NCI-H2107 treated with DMSO at 0.1 percent for 48 hours (cell line): ENCODE data around the gene FAM9C.

Experiments used
- DNase-seq: peaks from one replicate; lab custom pipeline; 2025; ENCODE audit not compliant: unreplicated experiment; lab: John Stamatoyannopoulos, UW

Gene FAM9C

GRCh38 chrX:13008851-13009250, 35.6 kb downstream of the FAM9C start:
- no peak for DNase-seq

DNA sequence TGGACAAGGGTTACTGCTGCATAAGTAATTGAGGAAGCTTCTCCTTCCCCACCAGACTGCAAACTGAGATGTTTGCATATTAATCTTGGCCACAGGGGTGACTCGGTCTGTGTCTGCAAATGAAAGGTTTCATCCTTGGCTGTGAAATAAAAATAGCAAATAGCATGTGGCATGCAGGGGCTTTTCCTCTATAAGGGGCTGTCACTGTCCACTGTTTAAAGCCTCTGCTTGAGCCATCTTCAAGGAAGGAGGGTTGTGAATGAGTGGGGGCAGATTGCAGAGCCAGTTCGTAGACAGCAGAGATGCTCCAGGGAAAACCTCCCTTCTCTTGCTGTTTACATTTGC, 36.3 kb downstream of the FAM9C start:
- DNase-seq, result no peak

DNA sequence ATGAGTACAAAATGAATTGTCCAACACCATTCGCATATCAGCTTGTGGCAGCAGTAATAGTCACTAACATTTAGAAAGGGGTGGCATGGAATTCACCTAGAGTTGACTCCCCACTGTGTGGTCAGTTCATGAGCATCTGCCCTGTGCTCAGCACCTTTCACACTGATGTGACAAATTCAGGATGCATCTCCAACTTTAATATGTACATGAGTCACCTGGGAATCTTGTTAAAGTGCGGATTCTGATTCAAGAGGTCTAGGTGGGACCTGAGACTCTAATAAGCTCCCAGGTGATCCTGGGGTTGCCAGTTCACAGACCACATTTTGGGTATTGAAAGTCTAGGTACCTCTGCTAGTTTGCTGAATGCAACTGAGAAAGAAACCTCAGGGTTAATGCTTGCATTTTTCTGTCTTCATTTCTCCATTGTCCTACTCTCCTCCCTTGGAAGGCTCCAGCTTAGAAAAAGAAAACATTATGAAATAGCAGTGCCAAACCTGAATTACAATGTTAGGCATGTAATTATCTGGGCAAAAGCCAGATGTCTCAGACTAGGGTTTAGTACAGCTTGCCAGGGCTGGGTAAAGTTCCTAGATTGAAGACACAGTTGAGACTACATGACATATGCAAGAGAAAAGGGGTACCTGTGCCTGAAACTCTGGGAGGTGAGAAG, 36.8 kb downstream of the FAM9C start:
- DNase-seq, result no peak

- no peak for DNase-seq
Measured at GRCh38 chrX:13005661-13006473, 38.6 kb downstream of the FAM9C start.

DNA sequence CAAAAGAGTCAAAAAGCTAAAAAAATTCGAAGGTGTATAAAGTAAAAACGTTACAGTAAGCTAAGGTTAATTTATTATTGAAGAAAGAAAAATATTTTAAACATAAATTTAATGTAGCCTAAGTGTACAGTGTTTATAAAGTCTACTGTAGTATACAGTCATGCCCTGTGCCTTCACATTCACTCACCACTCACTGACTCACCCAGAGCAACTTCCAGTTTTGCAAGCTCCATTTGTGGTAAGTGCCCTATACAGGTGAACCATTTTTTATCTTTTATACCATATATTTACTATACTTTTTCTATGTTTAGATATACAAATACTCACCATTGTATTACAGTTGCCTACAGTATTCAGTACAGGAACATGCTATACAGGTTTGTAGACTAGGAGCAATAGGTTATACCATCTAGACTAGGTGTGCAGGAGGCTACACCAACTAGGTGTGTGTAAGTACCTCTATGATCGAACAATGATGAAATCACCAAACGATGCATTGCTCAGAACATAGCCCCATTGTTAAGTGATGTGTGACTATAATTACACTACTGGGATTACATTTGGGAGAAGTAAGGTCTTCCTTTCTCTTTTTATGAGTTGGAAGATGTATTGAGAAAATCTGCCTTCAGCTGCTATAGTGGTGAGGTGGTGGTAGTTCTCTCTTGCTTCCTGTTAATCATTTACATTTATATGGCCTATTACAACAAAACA, 42.3 kb downstream of the FAM9C start:
- no peak for DNase-seq

DNA sequence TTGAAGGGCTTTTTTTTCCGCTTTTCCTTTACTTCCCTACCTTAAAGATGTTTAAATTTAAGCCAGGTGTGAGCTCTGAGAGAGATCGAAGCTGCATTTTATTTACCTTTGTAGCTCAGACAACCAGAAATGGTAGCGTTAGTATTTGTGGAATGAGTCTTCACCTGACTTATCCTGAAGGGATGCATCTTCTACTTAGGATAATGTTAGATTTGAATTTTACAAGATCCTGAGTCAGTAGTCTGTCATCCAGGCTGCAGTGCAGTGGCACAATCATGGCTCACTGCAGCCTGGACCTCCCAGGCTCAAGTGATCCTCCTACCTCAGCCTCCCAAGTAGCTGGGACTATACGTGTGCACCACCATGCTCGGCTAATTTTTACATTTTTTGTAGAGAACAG, 43.3 kb downstream of the FAM9C start:
- no peak for DNase-seq

DNA sequence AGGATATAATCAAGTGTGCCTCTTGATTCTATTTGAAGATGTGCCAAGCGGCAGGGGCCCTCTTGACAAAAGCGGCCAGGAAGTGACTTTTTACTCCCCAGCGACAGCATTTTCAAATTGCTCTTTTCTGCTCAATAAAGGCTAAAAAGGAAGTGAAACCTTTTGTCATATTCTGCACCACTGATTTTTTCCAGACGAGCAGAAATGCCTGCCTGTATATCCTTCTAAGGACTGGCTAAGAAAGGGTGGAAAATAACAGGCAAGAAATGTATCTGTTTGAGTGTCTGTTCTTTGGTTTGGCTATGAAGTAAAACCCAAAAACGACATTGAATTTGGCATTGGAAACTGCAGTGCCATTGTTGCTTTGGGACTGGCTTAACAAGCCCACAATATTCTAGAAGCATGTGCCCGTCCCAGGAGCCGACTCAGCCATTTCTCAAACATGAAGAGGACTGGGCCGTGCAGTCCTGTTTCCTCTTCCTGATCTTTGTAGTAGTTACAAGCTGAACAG, 44.1 kb downstream of the FAM9C start:
- no peak for DNase-seq

GRCh38 chrX:12999422-12999821, 45.0 kb downstream of the FAM9C start:
- DNase-seq, result no peak

DNA sequence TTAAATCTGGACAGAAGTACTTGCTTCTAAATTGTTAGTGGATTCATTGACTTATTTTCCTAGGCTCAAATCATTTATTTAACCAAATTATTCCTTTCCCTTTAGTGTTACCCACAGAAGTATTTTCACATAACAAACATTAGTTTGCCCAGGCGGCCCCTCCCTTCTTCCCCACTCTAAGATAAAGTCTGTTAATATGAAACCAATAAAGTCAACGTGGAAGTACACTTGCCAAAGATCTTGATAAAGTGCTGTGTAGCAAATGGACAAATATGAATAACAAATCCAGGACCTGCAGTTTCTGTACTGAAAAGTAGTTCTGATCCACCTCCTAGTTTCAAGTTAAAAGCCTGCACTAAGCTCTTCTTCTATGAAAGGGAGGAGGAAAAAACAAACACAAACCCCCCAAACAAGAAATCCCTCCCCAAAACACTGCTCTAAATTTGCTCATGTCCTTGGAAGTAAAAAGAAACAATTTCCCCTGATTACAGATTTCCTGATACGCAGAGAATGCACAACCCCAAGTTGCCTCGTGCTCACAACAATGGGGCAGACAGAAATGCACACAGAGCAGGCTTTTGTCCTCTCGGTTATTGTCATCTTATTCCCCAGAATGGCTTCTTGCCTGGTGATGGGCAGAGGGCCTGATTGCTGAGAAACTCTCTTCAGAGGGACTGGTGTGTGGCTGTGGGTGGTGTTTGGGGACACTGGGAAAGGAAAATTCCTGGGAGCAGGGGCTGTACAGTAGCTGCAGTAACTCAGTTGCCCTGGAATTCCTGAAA, 46.3 kb downstream of the FAM9C start:
- no peak for DNase-seq

- no peak for DNase-seq
Measured at GRCh38 chrX:12996934-12997435, 47.4 kb downstream of the FAM9C start.

- DNase-seq, result no peak
Measured at GRCh38 chrX:12994321-12994720, 50.1 kb downstream of the FAM9C start.

DNA sequence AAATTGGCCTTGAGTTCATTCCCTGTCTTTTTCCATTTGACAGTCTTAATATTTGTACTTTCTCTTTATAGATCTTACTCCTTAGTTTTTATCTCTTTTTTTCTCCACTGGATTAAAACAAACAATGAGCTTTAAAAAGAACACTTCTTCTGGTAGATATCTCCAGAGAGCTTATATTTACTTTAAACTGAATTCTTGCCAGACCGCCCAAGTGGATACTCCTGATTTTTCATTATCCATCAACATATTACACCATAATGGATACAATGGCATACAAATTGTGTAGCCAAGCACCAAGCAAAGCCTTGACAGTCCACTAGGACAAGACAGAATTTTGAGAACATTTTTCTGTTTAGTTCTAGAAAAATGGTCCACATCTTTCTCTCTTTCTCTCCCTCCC, 50.6 kb downstream of the FAM9C start:
- no peak for DNase-seq

DNA sequence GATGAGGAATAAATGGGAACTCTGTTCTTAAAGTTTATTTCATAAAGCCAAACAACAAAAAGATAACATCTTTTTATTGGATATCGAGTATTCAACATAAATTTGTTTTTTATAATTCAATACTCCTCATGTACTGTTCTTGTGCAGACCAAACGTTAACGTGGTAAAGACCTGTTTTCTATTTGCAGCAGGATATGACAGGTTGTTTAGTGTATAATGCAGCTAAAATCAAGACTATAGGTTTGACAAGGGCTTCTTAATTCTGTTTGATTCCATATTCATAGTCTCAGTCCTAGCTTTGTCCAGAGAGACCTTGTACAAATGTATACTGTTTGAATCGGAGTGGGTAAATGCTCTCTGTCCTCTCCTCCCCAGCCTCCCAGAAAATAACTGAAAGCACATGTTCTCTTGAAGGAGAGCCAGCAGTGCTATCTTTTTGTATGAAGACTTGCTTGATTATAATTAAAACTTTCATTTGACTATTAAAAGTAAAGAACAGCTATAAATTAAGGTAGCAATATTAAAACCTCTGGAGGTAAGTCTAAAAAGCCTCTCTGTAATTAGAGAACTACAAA, 51.8 kb downstream of the FAM9C start:
- DNase-seq, result no peak

DNA sequence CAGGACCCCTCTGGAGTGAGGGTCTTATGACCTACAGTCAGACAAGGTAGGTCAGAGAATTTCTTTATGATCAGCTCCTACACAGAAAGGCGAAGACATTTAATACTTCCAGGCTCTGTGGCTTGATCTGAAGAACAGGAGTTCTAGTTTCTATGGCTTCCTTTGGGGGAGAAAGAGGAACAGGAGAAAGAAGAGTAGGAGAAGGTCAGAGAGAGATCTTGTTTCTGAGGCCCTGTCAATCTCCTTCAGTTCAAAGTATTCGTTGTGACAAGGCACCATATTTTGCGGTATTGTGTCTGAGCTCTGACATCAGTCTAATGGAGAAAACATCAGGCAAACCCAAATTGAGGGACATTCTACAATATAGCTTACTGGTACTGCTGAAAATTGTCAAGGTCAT, 52.8 kb downstream of the FAM9C start:
- no peak for DNase-seq

DNA sequence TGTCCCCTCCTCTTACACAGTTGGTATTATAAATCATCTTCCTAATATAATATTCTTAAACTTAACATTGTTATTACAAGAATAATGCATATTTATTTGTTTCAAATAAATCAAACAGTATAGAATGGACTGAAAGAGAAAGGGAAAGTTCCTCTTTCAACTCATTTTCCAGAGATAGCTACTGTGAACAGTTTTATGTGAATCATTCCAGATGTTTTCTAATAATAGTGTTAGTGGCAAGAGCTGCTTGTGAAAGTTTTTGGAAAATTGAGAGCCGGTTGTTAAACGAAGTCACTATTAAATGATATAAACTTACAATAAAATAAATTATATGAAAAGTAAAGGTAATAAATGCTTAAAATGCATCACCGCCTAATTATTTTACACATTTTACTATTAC, 55.0 kb downstream of the FAM9C start:
- DNase-seq, result no peak

GRCh38 chrX:12988797-12989196, 55.6 kb downstream of the FAM9C start:
- DNase-seq, result no peak

DNA sequence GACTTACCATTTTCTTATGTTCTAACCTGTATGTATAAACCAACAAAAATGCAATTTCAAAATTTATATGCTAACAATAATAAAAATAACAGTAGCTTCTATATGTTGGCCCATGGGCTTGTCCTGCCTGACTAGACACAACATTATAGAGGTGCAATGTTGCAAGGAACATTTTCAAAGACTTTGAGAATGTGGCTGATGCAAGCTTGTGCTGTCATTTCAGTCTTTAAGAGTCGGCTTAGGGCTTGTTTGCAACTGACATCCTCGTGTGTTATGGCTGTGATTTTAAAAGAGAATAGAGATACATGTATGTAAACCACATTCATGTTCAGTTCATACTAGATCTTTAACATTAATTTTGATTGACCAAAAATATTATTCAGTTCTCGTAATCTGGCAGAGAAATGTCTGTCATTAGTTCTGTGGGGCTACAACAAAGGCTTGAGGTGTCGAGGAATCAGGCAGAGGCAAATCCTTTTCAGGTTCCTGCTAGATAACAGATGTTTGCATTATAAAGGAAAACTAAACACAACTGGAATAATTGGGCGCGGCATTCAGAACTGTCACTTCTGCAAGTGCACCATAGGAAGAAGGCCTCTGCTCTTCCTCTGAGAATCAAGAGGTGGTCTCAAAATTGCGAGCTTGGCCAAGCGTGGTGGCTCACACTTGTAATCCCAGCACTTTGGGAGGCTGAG, 56.4 kb downstream of the FAM9C start:
- DNase-seq, result no peak

DNA sequence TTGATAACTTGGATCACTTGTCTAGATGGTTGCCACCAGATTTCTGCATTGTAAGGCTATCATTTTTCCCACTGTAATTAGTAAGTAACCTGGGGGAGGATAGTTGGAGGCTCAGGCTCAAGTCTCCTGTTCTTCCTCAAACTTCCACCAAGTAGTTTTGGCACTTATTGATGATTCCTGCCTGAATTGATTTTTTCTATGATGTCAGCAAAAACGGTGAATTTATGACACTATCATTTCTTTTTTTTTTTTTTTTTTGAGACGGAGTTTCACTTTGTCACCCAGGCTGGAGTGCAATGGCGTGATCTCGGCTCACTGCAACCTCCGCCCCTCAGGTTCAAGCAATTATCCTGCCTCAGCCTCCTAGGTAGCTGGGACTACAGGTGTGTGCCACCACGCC, 57.1 kb downstream of the FAM9C start:
- DNase-seq, result no peak

DNA sequence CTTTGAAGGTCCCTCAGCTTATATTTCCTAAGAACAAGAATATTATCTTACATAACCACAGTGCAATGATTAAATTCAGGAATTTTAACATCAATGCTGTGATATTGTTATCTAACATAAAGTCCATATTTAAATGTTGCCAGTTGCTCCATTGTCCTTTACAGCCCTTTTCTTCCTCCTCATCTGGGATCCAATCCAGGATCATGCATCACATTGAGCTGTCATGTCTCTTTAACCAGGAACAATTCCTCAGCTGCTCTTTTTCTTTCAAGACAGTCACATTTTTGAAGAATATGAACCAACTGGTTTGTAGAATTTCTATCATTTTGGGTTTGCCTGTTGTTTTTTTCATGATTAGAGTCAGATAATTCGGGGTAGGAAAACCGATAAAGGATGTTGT, 57.5 kb downstream of the FAM9C start:
- DNase-seq, result no peak

GRCh38 chrX:12986164-12986779, 58.1 kb downstream of the FAM9C start:
- no peak for DNase-seq
